Activated T-helper 1 cell treated with Interleukin-2 at 50 U/mL for 16 hours (primary cell): ENCODE data around the gene INO80D.
"Not testable (repeated sequence)": the region's sequence is repeated elsewhere in the genome, so short reads cannot be mapped to it uniquely, and the experiment has no call there.

Experiments
- DNase-seq: peaks from one replicate; pipeline ENCODE4 v3.0.0-alpha.2; 2020; ENCODE audit warnings: low read depth

The INO80D gene

DNA sequence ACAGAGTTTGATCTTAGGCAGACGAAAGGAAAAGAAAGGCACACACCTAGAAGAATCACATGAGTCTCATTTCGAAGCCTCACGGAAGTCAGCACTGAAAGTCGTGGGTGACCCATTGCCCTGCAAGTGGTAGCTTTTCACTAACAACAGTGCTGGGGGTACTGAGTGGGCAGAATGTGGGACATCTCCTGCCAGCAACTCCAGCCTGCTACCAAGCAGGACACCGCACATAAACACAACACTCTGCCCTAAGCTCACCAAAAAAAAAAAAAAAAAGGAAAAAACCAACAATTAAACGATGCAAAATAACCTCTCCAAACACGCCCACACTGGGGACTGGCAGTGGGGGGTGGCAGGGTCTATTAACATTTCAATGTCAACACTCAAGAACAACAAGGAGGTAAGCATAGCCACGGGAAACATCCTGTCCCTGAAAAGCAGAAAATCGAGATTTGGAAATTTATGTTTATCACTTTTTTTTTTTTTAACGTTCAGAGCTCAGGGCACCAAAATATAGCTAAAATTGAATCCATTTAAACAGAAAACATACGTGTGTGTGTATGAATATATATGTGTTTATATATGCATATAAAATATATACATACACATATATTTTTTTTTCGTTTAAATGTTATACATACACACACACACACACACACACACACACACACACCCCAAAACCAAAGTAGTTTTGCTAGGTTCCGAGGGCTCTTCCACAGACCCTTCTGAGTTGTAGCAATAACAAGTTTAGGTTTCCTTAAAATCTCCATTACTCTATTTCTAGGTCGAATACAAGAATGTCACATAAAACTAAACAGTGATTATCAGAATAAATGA, 2.2 kb downstream of the INO80D start:
- DNase-seq, result no peak

DNA sequence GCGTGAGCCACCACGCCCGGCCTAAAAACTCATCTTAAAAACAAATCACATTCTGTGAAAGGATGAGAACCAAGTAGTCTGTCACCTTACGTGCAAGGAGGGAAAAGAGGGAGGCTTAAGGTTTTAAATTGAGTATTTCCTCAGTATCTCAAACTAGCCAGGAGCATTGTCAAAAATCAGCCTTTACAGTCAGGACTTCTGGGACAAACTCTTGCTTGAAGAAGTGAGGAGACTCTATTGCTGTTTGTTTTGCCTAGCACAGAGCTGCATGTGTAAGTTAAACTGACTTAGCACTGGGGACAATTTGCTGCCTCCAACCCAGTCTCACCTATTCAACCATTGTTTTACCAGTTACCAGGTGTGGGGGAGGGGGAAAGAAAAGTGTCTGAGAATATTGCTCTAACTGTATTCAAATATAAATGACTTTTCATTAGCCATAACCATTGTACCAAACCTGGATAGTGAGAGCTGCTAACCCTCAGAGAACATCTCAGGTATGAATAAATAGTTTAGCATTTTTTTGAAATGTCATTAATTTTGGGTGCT, 3.6 kb downstream of the INO80D start:
- DNase-seq, result no peak

DNA sequence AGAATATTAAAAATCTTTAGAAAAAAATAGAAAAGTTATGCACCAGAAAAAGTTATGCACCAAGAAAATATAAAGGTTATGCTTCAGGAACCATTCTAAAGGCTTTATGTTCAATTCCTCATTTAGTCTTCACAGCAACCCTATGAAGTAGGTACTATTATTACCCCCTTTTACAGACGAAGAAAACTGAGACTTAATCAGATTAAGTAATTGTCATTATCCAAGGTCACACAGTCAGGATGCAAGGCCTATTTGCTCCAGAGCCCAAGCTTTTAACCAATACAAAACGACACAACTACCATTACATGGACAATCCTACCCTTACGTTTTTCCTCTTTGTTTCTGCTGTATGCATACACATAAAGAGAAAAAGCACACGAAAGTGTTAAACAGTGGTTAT, 5.0 kb downstream of the INO80D start:
- DNase-seq, result no peak

DNA sequence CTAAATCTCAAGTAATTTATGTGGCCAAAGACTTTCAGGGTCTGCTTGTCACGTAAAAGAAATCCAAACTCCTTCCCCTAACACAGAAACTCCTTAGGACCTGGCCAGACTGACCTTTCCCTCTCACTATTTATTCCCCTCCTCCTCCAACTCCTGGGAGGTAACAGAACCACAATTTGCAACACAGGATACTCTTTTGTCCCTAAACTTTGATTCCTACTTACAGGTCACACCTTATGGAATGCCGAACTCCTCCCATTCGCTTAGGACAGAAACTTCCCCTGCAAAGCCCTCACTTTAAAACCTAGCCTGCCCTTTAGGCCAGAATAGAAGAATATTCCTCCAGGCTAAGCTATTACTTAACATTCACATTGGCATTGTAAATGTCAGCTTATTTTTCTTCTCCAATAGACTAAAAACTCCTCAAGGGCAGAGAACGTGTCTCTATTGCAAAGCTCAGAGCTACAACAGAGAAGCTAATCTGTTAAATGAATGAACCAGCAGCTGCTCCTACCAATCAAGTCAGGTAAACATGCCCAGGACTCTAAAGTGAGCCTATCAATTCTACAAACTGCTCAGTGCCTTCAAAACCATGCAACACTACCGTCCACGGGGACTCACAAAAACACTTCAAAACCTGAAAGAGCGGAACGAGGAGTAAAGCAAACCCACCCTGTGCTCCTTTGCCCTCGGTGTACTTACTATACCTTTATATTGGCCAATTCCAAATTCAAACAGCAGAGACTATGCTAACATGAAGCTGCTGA, 6.1 kb downstream of the INO80D start:
- no peak for DNase-seq

DNA sequence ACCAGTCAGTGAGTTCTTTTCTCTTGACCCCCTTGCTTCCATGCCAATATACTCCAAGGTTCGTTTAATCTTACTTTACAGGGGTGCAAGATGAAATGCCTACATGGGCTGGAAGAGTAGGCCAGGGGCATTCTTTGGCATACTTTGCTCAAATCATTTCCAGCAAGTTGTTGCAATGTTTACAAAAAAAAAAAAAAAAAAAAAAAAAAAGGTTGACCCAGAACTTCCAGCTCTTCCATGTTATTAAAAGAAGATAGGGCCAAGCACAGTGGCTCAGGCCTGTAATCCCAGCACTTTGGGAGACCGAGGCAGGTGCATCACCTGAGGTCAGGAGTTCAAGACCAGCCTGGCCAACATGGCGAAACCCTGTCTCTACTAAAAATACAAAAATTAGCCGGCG, 8.1 kb downstream of the INO80D start:
- DNase-seq, result not testable (repeated sequence)

DNA sequence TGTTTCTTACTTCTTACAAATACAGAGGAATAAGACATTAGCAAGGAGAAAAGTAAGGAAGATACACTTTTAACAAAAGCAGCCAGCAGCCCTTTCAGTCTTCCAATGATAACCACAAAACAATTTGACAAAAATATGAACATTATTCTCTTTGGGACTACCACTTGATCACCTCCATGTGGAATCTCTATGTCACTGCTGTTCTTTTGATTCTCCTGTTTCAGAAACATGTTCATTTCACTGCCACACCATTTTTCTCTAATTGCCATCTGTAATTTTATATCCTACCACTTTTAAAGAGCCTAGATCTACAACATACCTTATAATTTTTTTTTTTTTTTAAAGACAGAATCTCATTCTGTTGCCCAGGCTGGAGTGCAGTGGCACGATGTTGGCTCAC, 10.9 kb downstream of the INO80D start:
- no peak for DNase-seq

DNA sequence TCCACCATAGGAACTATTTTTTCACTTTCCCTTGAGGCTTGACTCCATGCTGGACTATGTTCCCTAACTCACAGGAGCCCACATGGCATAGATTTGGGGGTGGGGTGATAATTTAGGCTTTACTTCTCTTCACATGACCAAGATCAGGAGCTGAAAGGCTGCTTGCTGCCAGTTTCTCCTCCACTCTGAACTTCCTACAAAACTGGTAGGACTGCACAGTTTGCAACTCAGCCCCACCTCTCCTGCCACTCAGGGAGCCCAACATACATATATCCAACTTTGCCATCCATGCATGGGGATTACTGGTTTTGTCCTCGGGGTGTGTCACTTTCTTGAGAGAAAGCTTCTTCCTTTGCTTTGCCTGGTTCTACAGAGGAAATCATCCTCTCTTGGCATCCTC, 14.2 kb downstream of the INO80D start:
- DNase-seq, result no peak

DNA sequence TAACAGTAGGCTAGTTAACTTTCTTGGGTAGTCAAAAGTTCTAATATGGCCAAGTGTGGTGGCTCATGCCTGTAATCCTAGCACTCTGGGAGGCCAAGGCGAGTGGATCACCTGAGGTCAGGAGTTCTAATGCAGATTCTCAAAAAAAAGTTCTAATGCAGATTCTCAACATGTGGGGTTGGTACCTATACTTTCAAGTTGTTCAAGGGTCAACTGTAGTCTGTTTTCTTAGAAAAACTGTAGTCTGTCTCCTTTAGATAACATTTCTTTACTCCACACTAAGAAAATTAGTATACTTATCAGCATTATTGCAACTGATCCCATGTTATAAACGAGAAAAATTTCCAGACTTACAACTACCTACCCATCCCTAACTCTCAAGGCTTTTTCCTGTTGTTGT, 16.6 kb downstream of the INO80D start:
- DNase-seq, result no peak

DNA sequence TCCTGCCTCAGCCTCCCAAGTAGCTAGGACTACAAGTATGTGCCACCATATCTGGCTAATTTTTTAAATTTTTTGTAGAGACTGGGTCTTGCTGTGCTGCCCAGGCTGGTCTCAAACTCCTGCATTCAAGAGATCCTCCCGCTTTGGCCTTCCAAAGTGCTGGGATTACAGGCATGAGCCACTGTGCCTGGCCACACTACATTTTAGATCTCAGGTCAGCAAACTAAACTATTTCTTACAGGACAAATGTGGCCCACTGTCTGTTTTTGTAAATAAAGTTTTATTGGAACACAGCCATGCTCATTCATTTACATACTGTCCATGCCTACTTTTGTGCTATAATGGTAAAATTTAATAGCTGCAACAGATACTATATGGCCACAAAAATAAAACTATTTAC, 17.8 kb downstream of the INO80D start:
- no peak for DNase-seq

DNA sequence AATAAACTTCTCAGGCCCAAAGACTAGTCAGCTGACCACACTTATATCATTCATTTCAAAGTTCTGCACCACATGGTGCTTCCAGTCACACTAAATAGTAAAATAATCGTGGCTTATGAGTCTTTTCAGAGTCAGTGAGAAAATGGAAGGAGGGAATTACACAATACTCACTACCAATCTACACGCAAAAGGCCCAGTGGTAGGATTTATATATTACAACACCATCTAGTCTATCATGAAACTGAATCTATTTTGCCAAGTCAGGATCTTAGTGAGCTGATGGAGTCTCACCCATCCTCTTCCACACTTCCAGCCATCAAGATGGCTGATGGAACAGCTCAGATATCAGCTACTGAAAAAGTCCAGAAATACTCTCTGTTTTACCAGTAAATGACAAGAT, 21.9 kb downstream of the INO80D start:
- DNase-seq, result no peak

DNA sequence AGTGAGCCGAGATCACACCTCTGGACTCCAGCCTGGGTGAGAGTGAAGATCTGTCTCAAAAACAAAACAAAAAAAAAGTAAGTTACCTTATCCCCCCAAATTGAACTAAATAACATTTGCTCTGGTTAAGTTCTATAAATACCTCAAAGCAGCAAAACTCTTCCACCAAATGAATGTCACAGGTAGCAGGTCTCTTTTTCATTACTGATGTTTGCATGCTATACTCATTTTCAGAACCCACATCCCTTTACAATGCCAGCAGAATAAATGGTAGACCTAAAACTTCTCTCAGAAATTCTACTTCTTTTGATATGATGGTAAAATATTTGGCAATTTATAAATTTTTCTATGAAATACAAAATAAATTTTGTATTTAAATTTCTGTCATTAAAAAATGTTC, 22.3 kb downstream of the INO80D start:
- no peak for DNase-seq

DNA sequence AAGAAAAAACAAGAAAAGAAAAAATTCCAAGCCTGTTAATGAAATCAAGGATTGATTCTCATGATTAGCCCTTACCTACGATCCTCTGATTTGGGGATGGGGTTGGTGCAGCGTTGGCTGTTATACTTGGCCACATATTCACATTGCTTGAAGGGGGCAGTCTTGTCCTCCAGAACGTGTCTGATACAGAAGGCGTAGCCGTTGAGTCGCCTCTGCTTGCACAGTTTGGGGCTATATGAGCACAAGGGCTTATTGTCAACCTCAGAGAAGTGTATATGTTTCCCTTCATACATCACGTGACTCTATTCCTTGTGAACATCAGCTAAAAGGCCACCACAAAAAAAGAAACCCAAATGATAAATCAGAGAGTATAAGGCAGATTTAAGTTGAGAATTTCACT, 23.2 kb downstream of the INO80D start:
- no peak for DNase-seq

DNA sequence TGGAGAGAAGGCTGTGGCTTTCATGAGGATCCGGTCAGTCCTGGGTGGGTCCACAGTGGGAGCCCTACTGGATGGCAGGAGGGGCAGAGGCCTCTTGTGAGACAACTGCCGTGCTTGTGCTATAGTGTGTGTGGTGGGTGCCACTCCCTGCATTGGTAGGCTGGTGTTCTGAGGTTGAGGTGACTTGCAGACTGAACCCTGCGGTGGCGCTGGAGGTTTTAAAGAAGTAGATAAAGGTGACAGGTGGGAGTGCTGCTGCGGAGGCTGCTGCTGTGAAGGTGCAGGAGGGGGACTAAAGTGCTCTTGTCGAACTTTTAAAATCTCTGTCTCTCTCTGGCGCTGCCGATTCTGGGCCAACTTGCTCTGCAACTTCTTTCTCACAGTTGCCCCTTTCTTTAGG, 29.7 kb downstream of the INO80D start:
- DNase-seq, result no peak

DNA sequence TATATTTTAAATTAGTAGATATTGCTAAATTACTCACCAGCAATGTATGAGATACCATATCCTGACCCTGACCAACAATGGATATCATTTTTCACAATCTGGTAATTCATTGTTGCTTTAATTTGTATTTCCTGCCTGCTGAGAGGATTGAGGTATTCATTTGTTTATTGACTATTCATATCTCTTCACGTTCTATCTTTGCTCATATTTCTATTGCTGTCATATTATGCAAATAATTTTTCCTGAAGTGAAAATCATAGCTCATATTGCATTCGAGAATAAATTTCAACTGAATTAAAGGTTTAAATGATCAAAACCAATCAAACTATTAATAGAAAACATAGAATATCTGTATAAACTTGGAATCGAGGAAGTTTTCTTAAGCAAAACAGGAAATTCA, 31.0 kb downstream of the INO80D start:
- DNase-seq, result no peak

DNA sequence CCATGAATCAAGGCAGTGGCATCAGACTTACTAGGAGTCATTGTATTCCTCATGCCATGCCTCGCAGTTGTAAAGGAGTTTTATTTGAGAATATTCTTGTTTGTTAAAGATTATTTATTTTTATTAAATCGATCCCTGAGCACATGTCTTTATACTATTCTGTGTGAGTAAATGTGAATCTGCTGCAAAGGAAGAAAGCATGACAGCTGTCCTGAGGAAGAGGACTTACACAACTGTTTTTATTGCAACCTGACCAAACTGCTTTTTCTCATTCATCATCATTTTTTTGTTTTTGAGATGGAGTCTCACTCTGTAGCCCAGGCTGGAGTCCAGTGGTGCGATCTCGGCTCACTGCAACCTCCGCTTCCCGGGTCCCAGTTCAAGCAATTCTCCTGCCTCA, 34.1 kb downstream of the INO80D start:
- DNase-seq, result no peak

DNA sequence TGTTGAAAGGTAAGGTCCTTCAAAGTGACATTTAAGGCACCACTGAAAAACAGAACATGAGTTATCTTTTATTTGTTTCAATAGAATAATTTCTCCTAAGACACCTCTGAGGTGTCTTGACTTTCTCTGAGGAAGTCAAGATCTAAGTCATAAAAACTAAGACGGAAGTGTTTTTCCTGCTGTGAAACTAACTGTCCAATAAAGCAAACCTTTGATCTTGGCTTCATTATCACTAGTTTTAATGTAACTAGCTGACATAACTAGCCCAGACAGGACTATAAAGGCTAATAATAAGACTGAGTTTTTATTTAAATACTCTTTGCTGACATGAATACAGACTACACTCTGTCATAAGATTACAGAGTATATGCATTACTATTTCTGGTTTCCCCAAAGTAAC, 36.6 kb downstream of the INO80D start:
- DNase-seq, result no peak

DNA sequence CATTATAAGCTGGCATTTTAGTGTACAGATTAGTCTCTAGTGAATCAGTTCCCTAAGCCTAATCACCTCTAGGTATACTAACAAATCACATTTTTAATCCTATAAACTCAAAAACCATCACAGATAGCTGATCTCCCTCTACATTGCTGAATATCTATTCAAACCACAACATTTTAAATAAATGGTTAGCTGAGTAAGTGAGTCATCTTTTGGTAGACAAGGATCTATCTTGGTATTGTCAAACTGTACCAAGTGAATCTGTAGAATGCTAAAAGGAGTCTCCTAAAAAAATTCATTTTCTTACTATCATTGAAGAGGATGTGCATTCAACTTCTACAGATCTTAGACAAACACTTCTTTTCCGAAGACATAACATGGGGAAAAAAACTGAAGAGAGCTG, 40.7 kb downstream of the INO80D start:
- no peak for DNase-seq

DNA sequence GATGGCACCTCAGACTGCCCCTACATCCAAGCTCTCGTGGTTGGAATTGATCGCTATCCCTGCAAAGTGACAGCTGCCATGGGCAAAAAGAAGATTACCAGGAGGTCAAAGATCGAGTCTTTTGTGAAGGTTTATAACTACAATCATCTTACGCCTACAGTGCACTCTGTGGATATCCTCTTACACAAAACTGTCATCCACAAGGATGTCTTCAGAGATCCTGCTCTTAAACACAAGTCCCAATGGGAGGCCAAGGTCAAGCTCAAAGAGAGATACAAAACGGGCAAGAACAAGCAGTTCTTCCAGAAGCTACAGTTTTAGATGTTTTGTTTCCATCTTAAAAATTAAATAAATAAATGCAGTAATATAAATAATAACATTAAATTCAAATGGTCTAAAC, 45.4 kb downstream of the INO80D start:
- no peak for DNase-seq

DNA sequence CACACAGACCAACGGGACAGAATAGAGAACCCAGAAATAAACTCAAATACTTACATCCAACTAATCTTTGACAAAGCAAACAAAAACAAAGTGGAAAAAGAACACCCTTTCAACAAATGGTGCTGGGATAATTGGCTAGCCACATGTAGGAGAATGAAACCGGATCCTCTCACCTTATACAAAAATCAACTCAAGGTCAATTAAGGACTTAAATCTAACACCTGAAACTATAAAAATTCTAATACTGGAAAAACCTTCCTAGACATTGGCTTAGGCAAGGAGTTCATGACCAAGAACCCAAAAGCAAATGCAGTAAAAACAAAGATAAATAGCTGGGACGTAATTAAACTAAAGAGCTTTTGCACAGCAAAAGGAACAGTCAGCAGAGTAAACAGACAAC, 50.6 kb downstream of the INO80D start:
- DNase-seq, result not testable (repeated sequence)

DNA sequence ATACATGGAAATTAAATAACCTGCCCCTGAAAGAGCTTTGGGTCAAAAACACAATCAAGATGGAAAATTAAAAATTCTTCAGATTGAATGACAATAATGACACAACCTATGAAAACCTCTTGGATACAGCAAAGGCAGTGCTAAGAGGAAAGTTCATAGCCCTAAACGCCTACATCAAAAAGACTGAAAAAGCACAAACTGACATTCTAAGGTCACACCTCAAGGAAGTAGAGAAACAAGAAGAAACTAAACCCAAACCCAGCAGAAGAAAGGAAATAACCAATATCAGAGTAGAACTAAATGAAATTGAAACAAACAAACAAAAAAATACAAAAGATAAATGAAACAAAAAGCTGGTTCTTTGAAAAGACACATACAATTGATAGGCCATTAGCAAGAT, 52.5 kb downstream of the INO80D start:
- DNase-seq, result not testable (repeated sequence)

DNA sequence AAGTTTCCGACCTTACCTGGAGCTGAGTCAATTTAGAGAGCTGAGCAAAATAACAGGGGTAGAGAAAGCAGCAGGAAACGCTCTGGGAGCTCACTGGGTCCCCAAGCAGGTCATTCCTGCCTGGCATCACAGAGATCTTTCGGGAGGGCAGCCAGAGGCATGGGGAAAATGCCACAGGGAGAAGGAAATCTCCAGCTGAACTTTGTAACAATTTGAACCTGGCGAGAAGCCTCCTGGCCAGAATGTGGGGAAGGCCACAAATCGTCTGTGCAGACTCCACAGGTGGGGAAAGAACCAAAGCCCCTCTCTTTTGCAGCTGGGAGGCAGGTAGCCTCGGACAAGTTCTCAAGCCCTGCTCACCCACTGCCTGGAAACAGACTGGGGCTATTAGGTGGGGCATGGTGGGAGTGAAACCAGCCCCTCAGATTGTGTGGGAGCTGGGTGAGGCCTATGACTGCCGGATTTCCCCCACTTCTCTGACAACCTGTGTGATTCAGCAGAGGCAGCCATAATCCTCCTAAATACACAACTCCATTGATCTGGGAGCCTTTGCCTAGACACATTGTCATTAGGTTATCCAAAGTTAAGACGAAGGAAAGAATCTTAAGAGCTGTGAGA, 53.9 kb downstream of the INO80D start:
- no peak for DNase-seq

DNA sequence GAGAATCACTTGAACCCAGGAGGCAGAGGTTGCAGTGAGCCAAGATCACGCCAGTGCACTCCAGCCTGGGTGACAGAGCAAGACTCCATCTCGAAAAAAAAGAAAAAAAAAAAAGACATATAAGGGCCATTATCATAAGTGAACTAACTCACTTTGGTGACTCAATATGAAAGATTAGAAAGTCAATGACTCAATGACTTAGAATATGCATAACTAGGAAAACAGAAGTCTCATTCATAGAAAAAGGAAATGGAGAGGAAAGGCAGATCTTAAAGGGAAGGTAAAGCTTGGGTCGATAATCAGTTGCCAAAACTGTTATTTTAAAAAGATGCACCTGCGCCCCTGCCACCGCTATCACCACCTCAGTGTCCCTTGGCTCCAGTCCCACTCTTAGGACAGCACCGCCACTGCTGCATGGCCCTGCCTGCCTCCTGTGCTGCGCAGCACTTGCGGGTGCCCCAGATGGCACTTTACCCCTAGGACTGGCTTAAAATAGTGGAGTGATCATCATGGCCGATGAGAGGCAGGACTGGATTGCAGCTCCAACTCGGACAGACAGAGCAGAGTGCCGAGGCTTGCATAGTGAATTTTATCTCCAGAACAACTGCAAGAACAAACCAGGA, 54.7 kb downstream of the INO80D start:
- DNase-seq, result no peak
